IMR-90 (cell line): Measurements from ENCODE around the gene ALS2CL. TPM values are rescaled to one million over a fixed set of nuclear protein-coding genes. Genes with fewer than 3 reads are reported as not detected.

Experiments used
- ATAC-seq: fragments of 200-7000 bp; cut with Tn5 transposase; 2 replicates; pipeline ENCODE4 v1.9.1; 2020; ENCODE audit warnings: low read depth, mild to moderate bottlenecking, moderate library complexity
- BruUV-seq: library from RNA; stranded (reverse); fragments of 400-500 nt; replicated peaks from 2 replicates; lab custom pipeline; 2021; lab: Mats Ljungman, UMichigan
- CTCF ChIA-PET: fragments of 300-600 bp; formaldehyde crosslinking; extraction: SDS; loops from one replicate; lab custom pipeline; 2021; ENCODE audit warnings: antibody characterized with exemption; lab: Yijun Ruan, JAX
- POLR2A ChIA-PET: fragments of 300-600 bp; sonication (Branson Sonifier 250); formaldehyde crosslinking; loops from one replicate; lab custom pipeline; 2022; ENCODE audit warnings: antibody characterized with exemption; ENCODE audit not compliant: unreplicated experiment; lab: Charles Lee
- DNase-seq: peaks from one replicate; pipeline ENCODE4 v3.0.0; 2013
- H2AFZ ChIP-seq: replicated peaks from 2 replicates; pipeline ENCODE3; 2013; ENCODE audit warnings: low read length, mild to moderate bottlenecking; ENCODE audit not compliant: poor library complexity
- H2AK5ac ChIP-seq: 2 replicates; pipeline ENCODE4 v1.6.1; 2013; ENCODE audit warnings: low read depth, low read length, inconsistent platforms
- H2AK9ac ChIP-seq: replicated peaks from 2 replicates; pipeline ENCODE3; 2013; ENCODE audit warnings: mild to moderate bottlenecking, low read depth, low read length, moderate library complexity; ENCODE audit not compliant: poor library complexity
- H2BK120ac ChIP-seq: 2 replicates; pipeline ENCODE4 v1.6.1; 2013; ENCODE audit warnings: low read depth, low read length, inconsistent platforms
- H2BK15ac ChIP-seq: 3 replicates; pipeline ENCODE4 v1.6.1; 2013; ENCODE audit warnings: low read depth, low read length, inconsistent platforms
- H2BK20ac ChIP-seq: 2 replicates; pipeline ENCODE4 v1.6.1; 2013; ENCODE audit warnings: low read depth, mild to moderate bottlenecking, inconsistent platforms, low read length, moderate library complexity
- H2BK5ac ChIP-seq: 2 replicates; pipeline ENCODE4 v1.6.1; 2013; ENCODE audit warnings: mild to moderate bottlenecking, low read depth, low read length, inconsistent platforms; ENCODE audit not compliant: poor library complexity, severe bottlenecking
- H3K14ac ChIP-seq: replicated peaks from 2 replicates; pipeline ENCODE4 v1.6.1; 2013; ENCODE audit warnings: low read depth, low read length, inconsistent platforms
- H3K18ac ChIP-seq: 2 replicates; pipeline ENCODE4 v1.6.1; 2013; ENCODE audit warnings: low read depth, low read length, control low read depth
- H3K23ac ChIP-seq: 2 replicates; pipeline ENCODE4 v1.6.1; 2013; ENCODE audit warnings: low read depth, low read length, inconsistent platforms
- H3K27ac ChIP-seq: 2 replicates; pipeline ENCODE4 v1.5.1; 2013; ENCODE audit warnings: mild to moderate bottlenecking, control low read depth, low read length; ENCODE audit not compliant: insufficient read depth
- H3K27me3 ChIP-seq: 2 replicates; pipeline ENCODE4 v1.6.1; 2013; ENCODE audit warnings: low read length; ENCODE audit not compliant: control insufficient read depth, insufficient read depth
- H3K36me3 ChIP-seq: 2 replicates; pipeline ENCODE4 v1.6.1; 2013; ENCODE audit warnings: low read length, mixed read lengths; ENCODE audit not compliant: control insufficient read depth, insufficient read depth
- H3K4ac ChIP-seq: 2 replicates; pipeline ENCODE4 v1.6.1; 2013; ENCODE audit warnings: low read depth, low read length, inconsistent platforms
- H3K4me1 ChIP-seq: 2 replicates; pipeline ENCODE4 v1.6.1; 2013; ENCODE audit warnings: low read length, mixed read lengths; ENCODE audit not compliant: control insufficient read depth, insufficient read depth
- H3K4me2 ChIP-seq: 2 replicates; pipeline ENCODE4 v1.6.1; 2013; ENCODE audit warnings: low read depth, mild to moderate bottlenecking, control low read depth, low read length, moderate library complexity
- H3K4me3 ChIP-seq: 2 replicates; pipeline ENCODE4 v1.5.1; 2013; ENCODE audit warnings: low read depth, mild to moderate bottlenecking, control low read depth, low read length, moderate library complexity; ENCODE audit not compliant: insufficient read depth
- H3K56ac ChIP-seq: 2 replicates; pipeline ENCODE4 v1.6.1; 2013; ENCODE audit warnings: low read length, inconsistent platforms; ENCODE audit not compliant: insufficient read depth; ENCODE audit errors: extremely low read depth
- H3K79me1 ChIP-seq, 2 experiments: 2 replicates each; pipeline ENCODE4 v1.6.1; 2013; ENCODE audit warnings: low read length in 2 of 2, inconsistent platforms in 1 of 2, low read depth in 1 of 2
- H3K9ac ChIP-seq: 2 replicates; pipeline ENCODE4 v1.6.1; 2013; ENCODE audit warnings: low read depth, low read length, control low read depth
- H3K9me1 ChIP-seq: 2 replicates; pipeline ENCODE4 v1.6.1; 2013; ENCODE audit warnings: low read length, inconsistent platforms; ENCODE audit not compliant: insufficient read depth
- H3K9me3 ChIP-seq: 2 replicates; pipeline ENCODE4 v1.6.1; 2013; ENCODE audit warnings: low read length; ENCODE audit not compliant: control insufficient read depth, insufficient read depth
- H4K20me1 ChIP-seq: 2 replicates; pipeline ENCODE4 v1.6.1; 2013; ENCODE audit warnings: low read length, inconsistent platforms; ENCODE audit not compliant: insufficient read depth
- H4K5ac ChIP-seq: 2 replicates; pipeline ENCODE4 v1.6.1; 2013; ENCODE audit warnings: mild to moderate bottlenecking, low read depth, low read length, control low read depth
- H4K8ac ChIP-seq, 2 experiments: 2 replicates each; pipeline ENCODE4 v1.6.1; 2013; ENCODE audit warnings: low read depth in 2 of 2, low read length in 2 of 2, control low read depth in 1 of 2, inconsistent platforms in 1 of 2
- H4K91ac ChIP-seq: 2 replicates; pipeline ENCODE4 v1.6.1; 2013; ENCODE audit warnings: low read depth, low read length, inconsistent platforms; ENCODE audit not compliant: insufficient read depth
- CEBPB ChIP-seq: IDR thresholded peaks from 2 replicates; pipeline ENCODE4 v1.6.1; 2012; ENCODE audit warnings: low read depth, low read length, improper control_type of control experiment
- CHD1 ChIP-seq: IDR thresholded peaks from 2 replicates; pipeline ENCODE4 v1.6.1; 2012; ENCODE audit warnings: low read depth, low read length, improper control_type of control experiment
- CTCF ChIP-seq: conservative IDR thresholded peaks from 2 replicates; pipeline ENCODE4 v1.5.1; 2012; ENCODE audit warnings: mild to moderate bottlenecking, low read depth, low read length, improper control_type of control experiment
- MAZ ChIP-seq: IDR thresholded peaks from 2 replicates; pipeline ENCODE4 v1.6.1; 2012; ENCODE audit warnings: low read depth, mild to moderate bottlenecking, low read length, improper control_type of control experiment, moderate library complexity, borderline replicate concordance
- MXI1 ChIP-seq: IDR thresholded peaks from 2 replicates; pipeline ENCODE4 v1.6.1; 2012; ENCODE audit warnings: low read depth, mild to moderate bottlenecking, low read length, moderate library complexity, borderline replicate concordance
- RAD21 ChIP-seq: IDR thresholded peaks from 2 replicates; pipeline ENCODE4 v1.6.1; 2012; ENCODE audit warnings: low read length, improper control_type of control experiment
- RCOR1 ChIP-seq: IDR thresholded peaks from 2 replicates; pipeline ENCODE4 v1.6.1; 2012; ENCODE audit warnings: mild to moderate bottlenecking, low read length, improper control_type of control experiment; ENCODE audit not compliant: insufficient replicate concordance
- SMC3 ChIP-seq: fragments of 150-350 bp; IDR thresholded peaks from 2 replicates; pipeline ENCODE4 v1.6.1; 2016; ENCODE audit warnings: low read depth, mild to moderate bottlenecking, antibody characterized with exemption, low read length, moderate library complexity
- WGBS, 2 experiments: methylation state at CpG; one replicate each; pipeline versions ENCODE4 v1.1.5 to v1.1.7; 2013; ENCODE audit warnings: missing lambda C conversion rate in 2 of 2; ENCODE audit not compliant: insufficient read length in 1 of 2; ENCODE audit errors: extremely low coverage in 2 of 2; 5-methylcytosine and 5-hydroxymethylcytosine counted together
- dilution Hi-C: fragments of 300-500 bp; cut with HindIII; formaldehyde crosslinking; loops from one replicate; pipeline ENCODE4 v1.14.3; 2018; ENCODE audit warnings: low sequenced_read_pairs; ENCODE audit not compliant: unreplicated experiment
- in situ Hi-C: fragments of 300-500 bp; cut with MboI; formaldehyde crosslinking; loops from 3 replicates; pipeline ENCODE4 v1.14.3; 2019; ENCODE audit warnings: low sequenced_read_pairs, inconsistent platforms, mixed read lengths
- intact Hi-C: fragments of 100-400 bp; cut with micrococcal nuclease; formaldehyde crosslinking; loops from 2 replicates; pipeline ENCODE4 v1.10.0; 2022
- polyA plus RNA-seq, 3 experiments: library from polyadenylated mRNA; depleted of rRNA; stranded (reverse); fragments of >200 nt; gene quantifications; 2 replicates each; pipeline ENCODE4 v1.2.3, GENCODE V29; 2012; ENCODE audit warnings: low replicate concordance in 1 of 3
- total RNA-seq: library from RNA; depleted of rRNA; stranded (reverse); fragments of >200 nt; gene quantifications from 2 replicates; pipeline ENCODE4 v1.2.3, GENCODE V29; 2012
- TF ChIP-seq, protein P1 (sequence below): fragments of 150-350 bp; IDR thresholded peaks from 2 replicates; pipeline ENCODE4 v1.6.1; 2016; ENCODE audit warnings: low read depth, mild to moderate bottlenecking, low read length, moderate library complexity, borderline replicate concordance

Gene ALS2CL
- total and polyA plus RNA-seq, 2 of the 4 experiments (the other 2 are of a cell fraction): 2.2 to 4.8 TPM

DNA sequence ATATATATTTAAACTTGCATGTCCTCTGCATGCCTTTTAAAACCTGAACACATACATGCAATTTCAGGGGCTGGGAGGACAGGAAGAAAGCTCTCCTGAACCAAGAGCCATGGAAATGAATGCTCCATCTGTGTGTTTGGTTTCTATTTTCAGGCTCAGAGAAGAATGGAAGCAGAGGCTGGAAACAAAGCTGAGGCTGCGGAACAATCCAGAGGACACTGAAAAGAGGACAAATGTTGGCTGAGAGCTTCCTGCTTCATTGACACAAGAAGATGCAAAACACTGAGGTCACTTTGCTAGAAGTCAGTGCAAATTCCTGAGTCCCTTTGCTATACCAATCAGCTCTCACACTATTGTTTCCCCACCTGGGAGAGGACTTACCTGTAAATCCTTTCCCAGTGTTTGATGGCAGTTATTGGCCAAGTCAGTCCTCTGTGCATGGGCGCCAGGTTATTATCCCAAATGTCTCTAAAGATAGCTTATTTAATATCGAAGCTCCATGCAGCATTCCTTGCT is 68.4 kb downstream of the ALS2CL start:
- no peak overlapping the region for H3K4me2 ChIP-seq
- H3K27me3 ChIP-seq: peaks cover 3% of the 10 kb centered on the region
- H2AK9ac ChIP-seq: no peak overlapping the region
- peaks cover 21% of the 10 kb centered on the region for H3K4me1 ChIP-seq
- ATAC-seq (no peak), DNase-seq (no peak)
- H4K20me1 ChIP-seq: no peaks in the 10 kb centered on the region
- POLR2A ChIA-PET: interaction anchor here (0.5 kb wide), 1 partner anchor 698 kb away, joined by 8 read pairs; no protein-coding TSS in a partner anchor
- in situ Hi-C loops (no loop called here), intact Hi-C loops (loop anchor here (5.0 kb wide), 1 partner anchor 58 kb away; the partner anchor contains the start of gene LRRC2), dilution Hi-C loops (no loop called here)
- H3K18ac ChIP-seq: 0 out of 2 replicates have a peak overlapping the region, but pooled peaks have one; percentile 26
- no peaks in the 10 kb centered on the region for H3K9me3 ChIP-seq
- no TSS peak for BruUV-seq
- no peak for TF ChIP-seq MXI1
- no peak for TF ChIP-seq CEBPB
- TF ChIP-seq RCOR1: no peak
- TF ChIP-seq SMC3: no peak
- TF ChIP-seq, protein P1, sequence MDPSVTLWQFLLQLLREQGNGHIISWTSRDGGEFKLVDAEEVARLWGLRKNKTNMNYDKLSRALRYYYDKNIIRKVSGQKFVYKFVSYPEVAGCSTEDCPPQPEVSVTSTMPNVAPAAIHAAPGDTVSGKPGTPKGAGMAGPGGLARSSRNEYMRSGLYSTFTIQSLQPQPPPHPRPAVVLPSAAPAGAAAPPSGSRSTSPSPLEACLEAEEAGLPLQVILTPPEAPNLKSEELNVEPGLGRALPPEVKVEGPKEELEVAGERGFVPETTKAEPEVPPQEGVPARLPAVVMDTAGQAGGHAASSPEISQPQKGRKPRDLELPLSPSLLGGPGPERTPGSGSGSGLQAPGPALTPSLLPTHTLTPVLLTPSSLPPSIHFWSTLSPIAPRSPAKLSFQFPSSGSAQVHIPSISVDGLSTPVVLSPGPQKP: no peak
- no peak for TF ChIP-seq MAZ
- no peak for TF ChIP-seq RAD21
- no peak for TF ChIP-seq CHD1
- no peak for TF ChIP-seq CTCF
- CTCF ChIA-PET: interaction anchor here (1.0 to 2.3 kb wide), 3 partner anchors 20 to 137 kb away, joined by 3 to 6 read pairs (median 3); no protein-coding TSS in a partner anchor
- H4K5ac ChIP-seq: peak overlapping the region; percentile 74
- H3K4ac ChIP-seq: no peak overlapping the region
- H3K79me1 ChIP-seq: no peaks in the 10 kb centered on the region
- no peak overlapping the region for H2BK15ac ChIP-seq
- H3K36me3 ChIP-seq: no peaks in the 10 kb centered on the region
- H4K8ac ChIP-seq: no peak overlapping the region
- H2BK5ac ChIP-seq: no peak overlapping the region
- no peak overlapping the region for H3K27ac ChIP-seq
- H3K56ac ChIP-seq: no peak overlapping the region
- H2BK120ac ChIP-seq: no peak overlapping the region
- H2AFZ ChIP-seq: no peak overlapping the region
- peaks cover 7% of the 10 kb centered on the region for H3K9me1 ChIP-seq
- no peak overlapping the region for H3K14ac ChIP-seq
- H3K23ac ChIP-seq: no peak overlapping the region
- no peak overlapping the region for H4K91ac ChIP-seq
- peak overlapping the region; percentile 18; the same call in 1 of the 2 replicates for H2BK20ac ChIP-seq
- whole genome bisulfite sequencing, 2 experiments: 67% methylated on average over 1 of the region's 3 CpGs; no CpG with 5 or more reads in 1 of the 2 experiments
- no peak overlapping the region for H3K9ac ChIP-seq
- no peak overlapping the region for H2AK5ac ChIP-seq
- H3K4me3 ChIP-seq: no peak overlapping the region
